Subcutaneous adipose tissue (tissue), 4 donors: ENCODE measurements around the gene OLFM3. TPM values are rescaled to one million over a fixed set of nuclear protein-coding genes. Genes with fewer than 3 reads are reported as not detected.

ENCODE experiments used
- CTCF ChIP-seq: fragments of 450-650 bp; IDR thresholded peaks from one replicate; pipeline ENCODE4 v1.5.1; 2016; ENCODE audit warnings: low read depth, mild to moderate bottlenecking, control low read depth, antibody characterized with exemption, moderate library complexity
- total RNA-seq, 4 donors: library from RNA; depleted of rRNA; stranded (reverse); fragments of >200 nt; gene quantifications; one replicate each; pipeline ENCODE4 v1.1.0, GENCODE V29; 2016

The OLFM3 gene
- total RNA-seq, 4 donors from 2014 or later = not detected

- no peak for TF ChIP-seq CTCF
These were observed 72.0 kb downstream of the OLFM3 start for GRCh38 chr1:101924700-101925099.

DNA sequence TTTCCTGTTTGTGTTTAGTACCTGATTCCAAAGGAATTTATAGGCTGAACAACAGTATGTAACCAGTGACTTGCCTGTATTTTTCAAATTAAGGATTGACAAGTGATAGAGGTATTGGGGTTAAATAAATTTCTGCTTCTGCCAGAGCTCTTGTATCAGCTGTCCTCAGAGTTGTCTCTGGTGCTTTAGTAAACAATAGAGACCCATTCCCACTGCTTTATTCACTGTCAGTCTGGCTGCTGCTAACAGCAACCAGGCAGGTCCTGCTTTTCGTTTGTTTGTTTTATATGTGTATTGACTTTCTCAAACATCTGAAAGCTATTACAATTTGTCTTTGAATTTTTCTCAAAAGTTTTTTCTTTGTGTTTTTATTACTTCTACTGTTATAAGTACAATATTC is 76.1 kb downstream of the OLFM3 start:
- no peak for TF ChIP-seq CTCF

- no peak for TF ChIP-seq CTCF
These were observed 78.4 kb downstream of the OLFM3 start for GRCh38 chr1:101918277-101918676.

DNA sequence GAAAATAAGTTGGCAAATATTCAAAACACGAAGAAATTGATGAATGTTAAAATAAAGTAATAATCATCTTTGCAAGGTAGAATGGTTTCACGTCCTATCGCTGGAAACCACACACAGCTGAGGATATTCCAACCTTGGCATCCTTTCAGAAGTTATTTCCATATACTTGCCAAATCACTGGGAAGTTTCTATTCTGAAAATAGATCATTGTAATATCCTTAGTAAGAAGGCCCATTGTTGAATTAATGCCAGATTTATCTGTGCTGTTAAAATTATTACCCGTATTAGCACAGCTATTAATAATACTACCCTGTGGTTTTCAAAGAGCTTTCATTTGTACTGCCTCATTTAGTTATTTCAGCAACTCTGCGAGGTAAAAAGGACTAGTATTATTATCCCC is 81.1 kb downstream of the OLFM3 start:
- no peak for TF ChIP-seq CTCF

DNA sequence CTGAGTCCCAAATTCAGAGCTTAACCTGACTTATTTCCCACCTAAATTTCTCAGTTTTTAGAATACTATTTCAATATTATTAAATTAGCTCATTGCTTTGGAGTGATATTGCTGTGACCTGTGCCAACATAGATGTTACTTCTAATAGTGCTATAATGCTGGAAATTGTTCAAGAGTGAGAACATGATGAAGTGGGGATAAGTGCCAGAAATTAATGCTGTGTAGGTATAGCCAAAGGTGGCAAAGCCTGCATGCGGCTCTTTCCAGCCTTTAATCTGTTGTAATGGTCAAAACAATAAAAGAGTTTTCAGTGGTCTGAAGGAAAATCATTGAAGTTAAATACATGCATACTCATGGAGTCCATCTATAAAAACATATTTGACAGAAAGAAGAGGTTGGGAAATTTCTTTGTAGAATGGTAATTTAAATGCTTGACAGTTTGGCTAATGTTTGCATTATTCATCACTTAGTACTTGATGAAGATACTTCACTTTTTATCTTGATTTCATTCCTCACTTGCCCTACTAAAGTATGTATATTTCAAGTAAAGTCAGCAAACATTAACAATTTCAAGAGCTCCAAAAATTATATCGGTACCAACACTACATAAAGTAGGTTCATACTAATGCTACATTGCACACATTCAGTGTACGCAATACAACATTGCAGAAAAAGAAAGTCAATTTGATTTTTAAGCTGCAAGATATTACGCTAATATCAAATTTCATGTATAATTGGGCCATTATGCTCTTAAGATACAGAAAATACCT is 82.1 kb downstream of the OLFM3 start:
- no peak for TF ChIP-seq CTCF

- no peak for TF ChIP-seq CTCF
These were observed 84.8 kb downstream of the OLFM3 start for GRCh38 chr1:101911894-101912293.

- no peak for TF ChIP-seq CTCF
These were observed 87.7 kb downstream of the OLFM3 start for GRCh38 chr1:101908980-101909379.
